GDM1 (cell line): Measurements from ENCODE around the gene ACADM.
"Not testable (repeated sequence)": the region's sequence is repeated elsewhere in the genome, so short reads cannot be mapped to it uniquely, and the experiment has no call there.

Experiments used
- DNase-seq: peaks from one replicate; lab custom pipeline; 2025; lab: John Stamatoyannopoulos, UW

ACADM gene

DNA sequence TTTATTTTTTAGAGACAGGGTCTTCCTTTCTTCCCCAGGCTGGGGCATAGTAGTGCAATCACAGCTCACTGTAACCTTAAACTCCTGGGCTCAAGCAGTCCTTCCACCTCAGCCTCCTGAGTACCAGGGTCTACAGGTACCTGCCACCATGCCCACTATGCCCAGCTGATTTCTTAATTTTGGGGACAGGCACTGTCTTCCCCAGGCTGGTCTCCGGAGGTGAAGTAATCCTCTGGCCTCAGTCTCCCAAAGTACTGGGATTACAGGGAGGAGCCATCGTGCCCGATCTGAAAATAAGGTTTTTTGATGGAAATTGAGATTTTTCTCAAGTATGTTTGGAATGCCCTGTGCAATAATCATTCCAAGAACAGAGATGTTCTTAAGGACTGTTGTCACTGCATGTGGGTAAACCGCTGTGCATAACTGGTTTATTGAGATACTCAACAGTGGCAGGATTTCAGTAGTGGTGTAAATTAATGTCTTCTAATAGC lies 71.2 kb downstream of the ACADM start:
- DNase-seq: no peak

DNA sequence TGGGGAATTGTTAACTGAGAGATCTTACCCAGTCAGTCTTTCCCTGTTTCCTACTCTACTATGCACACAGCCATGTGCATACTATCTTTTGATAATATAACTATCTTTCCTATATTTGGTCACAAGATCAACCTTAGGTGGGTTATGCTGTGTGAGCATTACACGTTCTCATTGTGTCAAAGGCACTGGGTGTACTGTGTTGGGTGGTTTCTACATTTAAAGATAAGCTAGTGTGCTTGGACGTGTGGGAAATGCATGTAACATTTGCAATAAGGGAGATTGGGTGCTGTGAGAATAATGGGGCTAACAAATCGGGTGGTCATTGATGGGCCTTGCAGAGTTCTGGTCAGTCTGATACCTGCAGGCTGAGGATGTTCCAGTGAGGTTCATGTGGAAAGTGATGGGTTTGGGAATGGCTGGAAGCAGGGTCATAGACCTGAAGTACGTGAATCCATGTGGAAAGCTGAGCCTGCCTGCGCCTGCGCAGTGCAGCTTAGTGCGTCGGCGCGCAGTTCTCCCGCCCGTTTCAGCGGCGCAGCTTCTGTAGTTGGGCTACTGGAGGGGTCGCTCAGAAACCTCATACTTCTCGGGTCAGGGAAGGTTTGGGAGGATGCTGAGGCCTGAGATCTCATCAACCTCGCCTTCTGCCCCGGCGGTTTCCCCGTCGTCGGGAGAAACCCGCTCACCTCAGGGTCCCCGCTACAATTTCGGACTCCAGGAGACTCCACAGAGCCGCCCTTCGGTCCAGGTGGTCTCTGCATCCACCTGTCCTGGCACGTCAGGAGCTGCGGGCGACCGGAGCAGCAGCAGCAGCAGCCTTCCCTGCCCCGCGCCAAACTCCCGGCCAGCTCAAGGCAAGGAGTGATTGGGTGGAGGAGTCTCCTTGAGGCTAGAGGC lies 72.1 kb downstream of the ACADM start, which contains the start of gene MSH4:
Gene MSH4, plus strand, starts transcription at position 507 of the 897 bp plus-strand sequence. Its CDS starts 104 bp downstream, at position 611.
- DNase-seq: no peak

DNA sequence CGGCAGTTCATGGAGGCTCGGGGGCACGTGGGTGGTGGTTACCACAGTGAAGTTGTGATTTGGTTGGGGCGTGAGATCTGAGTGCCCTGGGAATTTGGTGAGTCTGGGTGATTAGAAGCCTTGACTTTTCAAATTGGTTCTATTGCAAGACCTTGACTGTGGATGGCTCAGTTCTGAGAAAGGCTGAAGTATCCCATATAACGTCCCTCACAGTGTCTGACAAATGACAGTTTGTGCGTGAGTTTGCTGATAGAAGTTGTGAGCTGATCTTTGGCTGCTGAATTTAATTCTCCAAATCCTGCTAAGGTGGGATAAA lies 72.7 kb downstream of the ACADM start:
- DNase-seq: no peak

GRCh38 chr1:75797606-75798216 lies 73.2 kb downstream of the ACADM start:
- no peak for DNase-seq

GRCh38 chr1:75801480-75801879 lies 77.0 kb downstream of the ACADM start:
- not testable (repeated sequence) for DNase-seq

GRCh38 chr1:75808921-75809320 lies 84.4 kb downstream of the ACADM start:
- DNase-seq: no peak

DNA sequence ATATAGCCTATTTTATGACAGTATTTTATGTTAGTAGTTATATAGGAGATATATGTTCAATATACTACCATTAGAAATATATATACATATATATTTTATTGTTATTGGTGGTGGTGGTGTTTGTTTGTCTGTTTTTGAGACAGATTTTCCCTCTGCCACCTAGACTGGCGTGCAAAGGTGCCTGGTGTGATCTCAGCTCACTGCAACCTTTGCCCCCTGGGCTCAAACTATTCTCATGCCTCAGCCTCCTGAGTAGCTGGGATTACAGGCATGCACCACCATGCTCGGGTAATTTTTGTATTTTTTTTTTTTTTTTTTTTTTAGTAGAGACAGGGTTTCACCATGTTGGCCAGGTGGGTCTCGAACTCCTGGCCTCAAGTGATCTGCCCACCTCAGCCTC lies 85.6 kb downstream of the ACADM start:
- DNase-seq: not testable (repeated sequence)

DNA sequence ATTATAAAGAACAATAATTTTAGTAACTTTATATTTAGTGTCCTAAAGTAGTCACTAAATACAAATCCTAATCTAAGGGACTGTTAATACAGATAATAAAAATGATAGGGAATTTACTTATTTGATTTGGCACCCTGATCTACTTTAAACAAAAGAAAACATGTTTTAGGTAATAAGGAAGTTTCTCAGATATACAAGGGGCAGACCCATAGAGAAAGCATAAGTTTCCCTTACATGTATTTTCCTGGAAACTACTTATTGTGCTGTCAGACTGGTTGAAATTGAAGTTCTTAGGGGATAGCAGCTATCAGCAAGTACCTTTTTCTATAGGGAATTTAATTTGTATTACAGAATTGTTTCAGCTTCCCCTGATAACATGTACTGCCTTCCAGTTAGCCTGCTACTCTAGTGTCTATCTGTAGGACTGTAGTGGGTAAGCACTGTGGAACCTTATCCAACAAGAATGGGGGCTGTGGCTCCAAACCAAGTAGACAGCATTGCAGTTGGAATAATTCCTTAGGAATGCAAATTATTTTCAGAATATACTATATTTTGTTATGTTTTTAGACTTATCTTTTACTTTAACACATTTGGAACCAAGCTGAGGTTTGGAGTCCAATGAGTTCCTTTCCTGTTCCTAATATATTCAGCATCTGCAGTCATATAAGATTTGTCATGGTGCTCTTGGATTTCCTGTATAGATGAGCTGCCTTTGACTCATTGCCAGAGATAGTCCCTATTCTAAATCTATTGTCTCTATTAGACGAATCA lies 86.9 kb downstream of the ACADM start:
- no peak for DNase-seq

- DNase-seq: no peak
Measured at GRCh38 chr1:75812065-75812464, 87.6 kb downstream of the ACADM start.
